Activated CD8-positive, alpha-beta T cell treated with anti-CD3 and anti-CD28 coated beads for 36 hours (primary cell): ENCODE results near the gene RUNDC1. TPM values are rescaled to one million over a fixed set of nuclear protein-coding genes. Genes with fewer than 3 reads are reported as not detected.

Experiments
- ATAC-seq: fragments of 200-7000 bp; cut with Tn5 transposase; one replicate; pipeline ENCODE4 v1.10.0; 2021; ENCODE audit warnings: mild to moderate bottlenecking, moderate library complexity
- CTCF ChIA-PET: fragments of 350-600 bp; sonication (Branson Sonifier 250); formaldehyde crosslinking; loops from one replicate; lab custom pipeline; 2021; ENCODE audit warnings: antibody characterized with exemption; lab: Charles Lee
- POLR2A ChIA-PET: fragments of 350-600 bp; sonication (Branson Sonifier 250); formaldehyde crosslinking; loops from one replicate; lab custom pipeline; 2021; ENCODE audit warnings: antibody characterized with exemption; lab: Charles Lee
- DNase-seq: peaks from one replicate; pipeline ENCODE4 v3.0.0-alpha.2; 2020
- H3K27ac Mint-ChIP-seq: one replicate; pipeline ENCODE4 v1.8.0; 2021; ENCODE audit warnings: mild to moderate bottlenecking, mixed read lengths
- H3K27me3 Mint-ChIP-seq: one replicate; pipeline ENCODE4 v1.8.0; 2021; ENCODE audit warnings: mixed read lengths
- H3K36me3 Mint-ChIP-seq: one replicate; pipeline ENCODE4 v1.8.0; 2021; ENCODE audit warnings: low read depth, mixed read lengths
- H3K4me1 Mint-ChIP-seq: one replicate; pipeline ENCODE4 v1.8.0; 2021; ENCODE audit warnings: low read depth, mixed read lengths
- H3K4me3 Mint-ChIP-seq: one replicate; pipeline ENCODE4 v1.8.0; 2021; ENCODE audit warnings: mild to moderate bottlenecking, moderate library complexity, mixed read lengths
- H3K9me3 Mint-ChIP-seq: one replicate; pipeline ENCODE4 v1.8.0; 2021; ENCODE audit warnings: mixed read lengths
- intact Hi-C: fragments of 100-400 bp; cut with micrococcal nuclease; formaldehyde crosslinking; loops from one replicate; pipeline ENCODE4 v1.10.0; 2022
- total RNA-seq, 2 experiments: library from RNA; stranded (reverse); gene quantifications; one replicate each; pipeline ENCODE4 v1.2.3, GENCODE V29; 2021
- TF ChIP-seq, protein P1 (sequence below): fragments of 200-600 bp; IDR thresholded peaks from one replicate; pipeline ENCODE4 v1.8.0; 2022; ENCODE audit warnings: antibody characterized with exemption, mild to moderate bottlenecking

The RUNDC1 gene
- total RNA-seq, 2 experiments from 2014 or later, result 16.1 to 17.0 TPM

GRCh38 chr17:43003542-43004172, 23.3 kb downstream of the RUNDC1 start:
- intact Hi-C loops, result no loop called here
- H3K27me3 Mint-ChIP-seq, result no peaks in the 10 kb centered on the region
- peaks cover 56% of the 10 kb centered on the region for H3K36me3 Mint-ChIP-seq
- peak overlapping the region; percentile 67 for H3K27ac Mint-ChIP-seq
- no peak overlapping the region for H3K4me3 Mint-ChIP-seq
- DNase-seq (no peak), ATAC-seq (no peak)
- peaks cover 26% of the 10 kb centered on the region for H3K4me1 Mint-ChIP-seq
- H3K9me3 Mint-ChIP-seq, result no peaks in the 10 kb centered on the region
- CTCF ChIA-PET, result no interaction called here
- TF ChIP-seq, protein P1, sequence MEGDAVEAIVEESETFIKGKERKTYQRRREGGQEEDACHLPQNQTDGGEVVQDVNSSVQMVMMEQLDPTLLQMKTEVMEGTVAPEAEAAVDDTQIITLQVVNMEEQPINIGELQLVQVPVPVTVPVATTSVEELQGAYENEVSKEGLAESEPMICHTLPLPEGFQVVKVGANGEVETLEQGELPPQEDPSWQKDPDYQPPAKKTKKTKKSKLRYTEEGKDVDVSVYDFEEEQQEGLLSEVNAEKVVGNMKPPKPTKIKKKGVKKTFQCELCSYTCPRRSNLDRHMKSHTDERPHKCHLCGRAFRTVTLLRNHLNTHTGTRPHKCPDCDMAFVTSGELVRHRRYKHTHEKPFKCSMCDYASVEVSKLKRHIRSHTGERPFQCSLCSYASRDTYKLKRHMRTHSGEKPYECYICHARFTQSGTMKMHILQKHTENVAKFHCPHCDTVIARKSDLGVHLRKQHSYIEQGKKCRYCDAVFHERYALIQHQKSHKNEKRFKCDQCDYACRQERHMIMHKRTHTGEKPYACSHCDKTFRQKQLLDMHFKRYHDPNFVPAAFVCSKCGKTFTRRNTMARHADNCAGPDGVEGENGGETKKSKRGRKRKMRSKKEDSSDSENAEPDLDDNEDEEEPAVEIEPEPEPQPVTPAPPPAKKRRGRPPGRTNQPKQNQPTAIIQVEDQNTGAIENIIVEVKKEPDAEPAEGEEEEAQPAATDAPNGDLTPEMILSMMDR, result no peak
- POLR2A ChIA-PET, result interaction anchor here (3.5 kb wide), 1 partner anchor 11 kb away, joined by 13 read pairs; no protein-coding TSS in a partner anchor

GRCh38 chr17:43006639-43007551, 26.5 kb downstream of the RUNDC1 start, which contains the start of gene IFI35:
Gene IFI35, plus strand, starts transcription at chr17:43006784. Its CDS starts 164 bp downstream, at chr17:43006948.
- Mint-ChIP-seq H3K4me3 (peak within 1 kb of the TSS; percentile 95), H3K27ac (peak within 1 kb of the TSS; percentile 99), H3K27me3 (no peaks in the 10 kb centered on the region), H3K4me1 (peaks cover 20% of the 10 kb centered on the region), H3K36me3 (peaks cover 31% of the 10 kb centered on the region), H3K9me3 (no peaks in the 10 kb centered on the region)
- CTCF ChIA-PET, result interaction anchor here (0.7 to 3.2 kb wide), 4 partner anchors 9 to 197 kb away, joined by 3 to 21 read pairs (median 3); partner anchors contain the start of genes RND2 and RPL27
- intact Hi-C loops, result no loop called here
- POLR2A ChIA-PET, result interaction anchor here (0.5 to 3.2 kb wide), 13 partner anchors 8 to 687 kb away, joined by 3 to 28 read pairs (median 4); partner anchors contain the start of genes NBR1, RND2, RPL27 and VAT1
- TF ChIP-seq, protein P1, result no peak
- DNase-seq (peak; percentile 93), ATAC-seq (peak; percentile 98)

- CTCF ChIA-PET, result interaction anchor here (1.8 to 2.7 kb wide), 2 partner anchors 13 kb away, joined by 6 to 14 read pairs; partner anchors contain the start of gene RPL27
- POLR2A ChIA-PET, result interaction anchor here (1.0 to 6.4 kb wide), 6 partner anchors 8 to 304 kb away, joined by 3 to 36 read pairs (median 4); partner anchors contain the start of genes RND2 and RPL27
- Mint-ChIP-seq H3K4me1 (peaks cover 11% of the 10 kb centered on the region), H3K36me3 (peaks cover 11% of the 10 kb centered on the region), H3K9me3 (no peaks in the 10 kb centered on the region), H3K4me3 (no peak overlapping the region), H3K27me3 (no peaks in the 10 kb centered on the region), H3K27ac (peak overlapping the region; percentile 34)
- TF ChIP-seq, protein P1, result no peak
- intact Hi-C loops, result loop anchor here (10.0 kb wide), 1 partner anchor 204 kb away; the partner anchor contains the start of gene TMEM106A
- no peak for DNase-seq
- no peak for ATAC-seq
Measured at GRCh38 chr17:43010667-43011308, 30.4 kb downstream of the RUNDC1 start.

GRCh38 chr17:43011728-43012472, 31.5 kb downstream of the RUNDC1 start:
- no peaks in the 10 kb centered on the region for H3K27me3 Mint-ChIP-seq
- H3K9me3 Mint-ChIP-seq, result no peaks in the 10 kb centered on the region
- no peak overlapping the region for H3K4me3 Mint-ChIP-seq
- H3K4me1 Mint-ChIP-seq, result peaks cover 8% of the 10 kb centered on the region
- DNase-seq (no peak), ATAC-seq (no peak)
- H3K36me3 Mint-ChIP-seq, result peaks cover 6% of the 10 kb centered on the region
- intact Hi-C loops, result loop anchor here (10.0 kb wide), 1 partner anchor 203 kb away; the partner anchor contains the start of gene TMEM106A
- ChIA-PET CTCF (interaction anchor here (1.1 to 2.7 kb wide), 3 partner anchors 10 to 14 kb away, joined by 3 to 14 read pairs (median 6); partner anchors contain the start of gene RPL27), POLR2A (interaction anchor here (1.3 to 6.4 kb wide), 5 partner anchors 10 to 18 kb away, joined by 3 to 36 read pairs (median 10); partner anchors contain the start of genes RND2, RPL27 and VAT1)
- no peak overlapping the region for H3K27ac Mint-ChIP-seq
- TF ChIP-seq, protein P1, result no peak
